Measurements from ENCODE around the gene RIPOR3.

The RIPOR3 gene

DNA sequence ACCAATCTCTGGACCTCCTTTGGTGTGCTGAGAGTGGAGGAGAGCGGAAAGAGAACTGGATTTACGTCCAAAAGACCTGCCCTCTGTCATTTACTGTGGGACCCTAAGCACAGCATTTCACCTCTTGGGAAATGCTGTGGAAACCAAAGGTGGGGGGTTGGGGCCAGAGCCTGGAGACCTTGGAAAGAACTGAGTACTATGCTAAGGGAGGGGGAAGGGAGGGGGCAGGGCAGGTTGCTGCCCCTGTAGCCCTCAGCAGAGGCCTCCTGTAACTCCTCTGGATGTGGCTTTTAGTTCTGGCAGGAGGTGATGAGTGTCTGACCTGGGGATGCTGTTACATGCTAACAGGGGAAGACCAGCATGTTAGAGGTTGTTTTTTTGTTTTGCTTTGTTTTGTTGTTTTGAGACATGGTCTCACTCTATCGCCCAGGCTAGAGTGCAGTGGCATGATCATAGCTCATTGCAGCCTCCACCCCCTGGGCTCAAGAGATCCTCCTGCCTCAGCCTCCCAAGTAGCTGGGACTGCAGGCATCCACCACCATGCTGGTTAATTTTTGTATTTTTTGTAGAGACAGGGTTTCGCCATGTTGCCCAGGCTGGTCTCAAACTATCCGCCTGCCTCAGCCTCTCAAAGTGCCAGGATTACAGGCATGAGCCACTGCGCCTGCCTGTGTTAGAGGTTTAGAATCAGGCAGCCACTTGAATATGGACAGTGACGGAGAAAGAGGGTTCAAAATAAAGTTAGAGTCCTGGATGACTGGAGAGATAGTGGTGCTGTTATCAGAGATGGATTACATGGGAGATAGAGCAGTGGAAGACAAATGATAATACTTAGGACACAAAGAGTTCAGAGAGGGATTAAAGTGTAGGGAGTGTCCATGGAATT is 21.7 kb upstream of the RIPOR3 start:
- CTCF ChIA-PET: no interaction called here
- POLR2A ChIA-PET: no interaction called here
- TF ChIP-seq, protein P1, sequence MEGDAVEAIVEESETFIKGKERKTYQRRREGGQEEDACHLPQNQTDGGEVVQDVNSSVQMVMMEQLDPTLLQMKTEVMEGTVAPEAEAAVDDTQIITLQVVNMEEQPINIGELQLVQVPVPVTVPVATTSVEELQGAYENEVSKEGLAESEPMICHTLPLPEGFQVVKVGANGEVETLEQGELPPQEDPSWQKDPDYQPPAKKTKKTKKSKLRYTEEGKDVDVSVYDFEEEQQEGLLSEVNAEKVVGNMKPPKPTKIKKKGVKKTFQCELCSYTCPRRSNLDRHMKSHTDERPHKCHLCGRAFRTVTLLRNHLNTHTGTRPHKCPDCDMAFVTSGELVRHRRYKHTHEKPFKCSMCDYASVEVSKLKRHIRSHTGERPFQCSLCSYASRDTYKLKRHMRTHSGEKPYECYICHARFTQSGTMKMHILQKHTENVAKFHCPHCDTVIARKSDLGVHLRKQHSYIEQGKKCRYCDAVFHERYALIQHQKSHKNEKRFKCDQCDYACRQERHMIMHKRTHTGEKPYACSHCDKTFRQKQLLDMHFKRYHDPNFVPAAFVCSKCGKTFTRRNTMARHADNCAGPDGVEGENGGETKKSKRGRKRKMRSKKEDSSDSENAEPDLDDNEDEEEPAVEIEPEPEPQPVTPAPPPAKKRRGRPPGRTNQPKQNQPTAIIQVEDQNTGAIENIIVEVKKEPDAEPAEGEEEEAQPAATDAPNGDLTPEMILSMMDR (IDR thresholded peaks at IDR 0.05; ENCODE audit: control extremely low read depth, extremely low read depth, low read depth, missing control alignments): no peak
- no peak for DNase-seq (ENCODE audit: extremely low spot score)

DNA sequence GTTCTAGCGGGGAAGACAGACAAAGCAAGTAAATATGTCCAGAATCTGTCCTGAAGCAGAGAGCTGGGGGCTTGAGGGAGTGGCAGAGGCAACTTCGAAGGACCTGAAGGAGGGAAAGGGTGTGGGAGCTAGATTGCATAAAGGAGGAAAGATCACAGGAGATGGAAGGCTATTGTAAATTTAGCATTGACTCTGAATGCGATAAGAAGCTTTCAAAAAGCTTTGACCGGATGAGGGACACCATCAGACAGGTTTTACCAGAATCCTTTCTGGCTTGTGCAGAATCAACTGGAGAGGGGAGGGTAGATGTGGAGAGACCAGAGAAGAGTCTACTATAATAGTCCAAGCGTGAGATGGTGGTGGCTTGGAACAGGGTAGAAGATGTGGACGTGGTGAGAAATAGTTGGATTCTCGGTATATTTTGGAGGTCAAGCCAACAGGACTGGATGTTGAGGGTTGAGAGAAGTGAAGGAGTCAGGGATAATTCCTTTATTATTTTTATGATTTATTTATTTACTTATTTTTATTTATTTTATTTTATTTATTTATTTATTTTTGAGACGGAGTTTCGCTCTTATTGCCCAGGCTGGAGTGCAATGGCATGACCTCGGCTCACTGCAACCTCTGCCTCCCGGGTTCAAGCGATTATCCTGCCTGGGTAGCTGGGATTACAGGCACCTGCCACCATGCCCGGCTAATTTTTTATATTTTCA is 19.9 kb upstream of the RIPOR3 start:
- TF ChIP-seq, protein P1 (IDR thresholded peaks at IDR 0.05; ENCODE audit: control extremely low read depth, extremely low read depth, low read depth, missing control alignments): no peak
- POLR2A ChIA-PET: no interaction called here
- no peak for DNase-seq (ENCODE audit: extremely low spot score)
- CTCF ChIA-PET: no interaction called here

DNA sequence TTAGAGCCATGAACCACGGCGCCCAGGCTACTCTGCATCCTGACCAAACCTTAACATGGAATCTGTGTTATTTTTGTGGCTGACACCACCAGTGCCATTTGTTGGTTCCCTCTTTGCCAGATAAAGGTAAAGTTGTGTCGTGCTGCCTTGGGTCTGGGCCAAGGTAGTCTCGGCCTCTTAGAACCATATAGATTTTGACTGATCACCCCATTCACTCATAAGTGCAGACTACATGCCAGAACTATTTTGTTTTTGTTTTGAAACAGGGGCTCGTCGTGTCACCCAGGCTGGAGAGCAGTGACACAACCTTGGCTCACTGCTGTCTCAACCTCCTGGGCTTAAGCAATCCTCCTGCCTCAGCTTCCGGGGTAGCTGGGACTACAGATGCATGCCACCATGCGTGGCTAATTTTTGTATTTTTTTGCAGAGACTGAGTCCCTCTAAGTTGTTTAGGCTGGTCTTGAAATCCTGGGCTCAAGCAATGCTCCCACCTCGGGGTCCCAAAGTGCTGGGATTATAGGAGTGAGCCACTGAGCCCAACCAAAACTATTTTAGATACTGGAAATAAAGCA is 19.2 kb upstream of the RIPOR3 start:
- CTCF ChIA-PET: no interaction called here
- POLR2A ChIA-PET: no interaction called here
- no peak for DNase-seq (ENCODE audit: extremely low spot score)
- TF ChIP-seq, protein P1 (IDR thresholded peaks at IDR 0.05; ENCODE audit: control extremely low read depth, extremely low read depth, low read depth, missing control alignments): no peak

DNA sequence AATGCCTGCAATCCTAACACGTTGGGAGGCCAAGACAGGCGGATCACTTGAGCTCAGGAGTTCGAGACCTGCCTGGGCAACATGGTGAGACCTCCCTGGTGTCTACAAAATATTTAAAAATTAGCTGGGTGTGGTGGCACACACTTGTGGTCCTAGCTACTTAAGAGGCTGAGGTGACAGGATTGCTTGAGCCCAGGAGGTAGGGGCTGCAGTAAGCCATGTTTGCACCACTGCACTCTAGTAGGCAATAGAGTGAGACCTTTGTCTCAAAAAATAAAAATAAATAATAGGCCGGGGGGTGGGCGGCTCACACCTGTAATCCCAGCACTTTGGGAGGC is 18.3 kb upstream of the RIPOR3 start:
- TF ChIP-seq, protein P1 (IDR thresholded peaks at IDR 0.05; ENCODE audit: control extremely low read depth, extremely low read depth, low read depth, missing control alignments): no peak
- ChIA-PET CTCF (no interaction called here), POLR2A (interaction anchor here (0.6 kb wide), 1 partner anchor 78 kb away, joined by 4 read pairs; no protein-coding TSS in a partner anchor)
- DNase-seq (ENCODE audit: extremely low spot score): no peak

DNA sequence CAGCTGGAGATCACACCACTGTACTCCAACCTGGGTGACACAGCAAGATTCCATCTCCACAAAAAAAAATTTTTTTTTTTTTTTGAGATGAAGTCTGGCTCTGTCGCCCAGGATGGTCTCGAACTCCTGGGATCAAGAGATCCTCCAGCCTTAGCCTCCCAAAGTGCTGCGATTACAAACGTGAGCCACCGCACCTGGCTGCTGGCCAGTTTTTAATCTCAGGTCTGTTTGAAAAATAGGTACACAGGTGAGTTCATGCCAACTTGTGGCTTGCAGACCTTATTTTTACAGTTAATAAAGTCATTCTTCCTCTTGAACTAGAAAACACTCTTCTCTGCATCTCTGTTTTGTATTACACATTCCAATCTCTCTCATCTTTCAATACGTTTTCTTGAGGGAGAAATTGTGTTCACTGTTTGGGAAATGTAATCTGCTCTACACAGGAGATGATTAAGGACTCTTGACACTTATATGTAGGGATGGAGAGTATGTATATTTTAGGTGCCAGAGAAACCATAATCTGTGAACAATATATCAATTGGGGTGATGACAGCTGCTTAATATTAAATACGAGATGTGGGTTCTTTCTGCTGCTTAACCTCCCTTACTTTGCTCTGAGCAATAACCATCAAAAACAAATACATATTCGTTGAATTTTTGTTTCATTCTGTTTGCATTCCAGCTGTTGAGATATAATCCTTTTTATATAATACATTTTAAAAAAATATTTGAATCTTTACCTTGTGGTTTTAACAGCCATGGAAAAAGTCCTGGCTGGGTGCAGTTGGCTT is 17.7 kb upstream of the RIPOR3 start:
- POLR2A ChIA-PET: interaction anchor here (0.6 kb wide), 1 partner anchor 79 kb away, joined by 4 read pairs; no protein-coding TSS in a partner anchor
- TF ChIP-seq, protein P1 (IDR thresholded peaks at IDR 0.05; ENCODE audit: control extremely low read depth, extremely low read depth, low read depth, missing control alignments): no peak
- CTCF ChIA-PET: no interaction called here
- DNase-seq (ENCODE audit: extremely low spot score): no peak

DNA sequence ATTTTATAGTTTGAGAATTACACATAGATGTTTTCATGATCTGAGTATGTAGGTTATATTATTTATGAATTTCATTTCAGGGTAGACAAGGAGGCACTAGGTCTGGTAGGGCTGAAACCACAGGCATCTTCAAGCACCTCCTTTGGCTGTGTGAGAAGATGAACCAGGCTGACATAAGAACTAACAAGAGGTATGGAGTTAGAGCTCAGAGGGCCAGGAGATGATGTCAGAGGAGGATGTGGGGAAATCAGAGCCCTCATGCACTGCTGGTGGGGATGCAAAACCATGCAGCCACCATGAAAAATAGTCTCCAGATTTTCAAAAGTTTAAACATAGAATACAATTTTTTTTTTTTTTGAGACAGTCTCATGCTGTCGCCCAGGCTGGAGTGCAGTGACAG is 13.6 kb upstream of the RIPOR3 start:
- TF ChIP-seq, protein P1 (IDR thresholded peaks at IDR 0.05; ENCODE audit: control extremely low read depth, extremely low read depth, low read depth, missing control alignments): no peak
- POLR2A ChIA-PET: no interaction called here
- CTCF ChIA-PET: no interaction called here
- no peak for DNase-seq (ENCODE audit: extremely low spot score)

Data from GM10248 (cell line).